Mucosa of rectum (tissue), 2 donors: ENCODE measurements around the gene FAM120A.

Experiments
- H3K27ac ChIP-seq, 2 donors: one replicate each; pipeline ENCODE4 v1.7.0; 2013; ENCODE audit warnings: inconsistent platforms in 2 of 2, low read depth in 2 of 2, low read length in 2 of 2
- H3K27me3 ChIP-seq, 2 donors: one replicate each; pipeline ENCODE4 v1.7.0; 2013; ENCODE audit warnings: low read length in 2 of 2; ENCODE audit not compliant: control insufficient read depth in 2 of 2, insufficient read depth in 2 of 2
- H3K36me3 ChIP-seq, 2 donors: one replicate each; pipeline ENCODE4 v1.7.0; 2013; ENCODE audit warnings: low read length in 2 of 2; ENCODE audit not compliant: control insufficient read depth in 2 of 2, insufficient read depth in 2 of 2
- H3K4me1 ChIP-seq, 2 donors: one replicate each; pipeline ENCODE4 v1.7.0; 2013; ENCODE audit warnings: low read length in 2 of 2, mild to moderate bottlenecking in 1 of 2; ENCODE audit not compliant: control insufficient read depth in 2 of 2, insufficient read depth in 2 of 2
- H3K4me3 ChIP-seq, 2 donors: one replicate each; pipeline ENCODE4 v1.7.0; 2013; ENCODE audit warnings: low read length in 2 of 2
- H3K9ac ChIP-seq, 2 donors: one replicate each; pipeline ENCODE4 v1.7.0; 2013; ENCODE audit warnings: low read length in 2 of 2, low read depth in 1 of 2, mild to moderate bottlenecking in 1 of 2
- H3K9me3 ChIP-seq, 2 donors: one replicate each; pipeline ENCODE4 v1.7.0; 2013; ENCODE audit warnings: low read length in 2 of 2; ENCODE audit not compliant: control insufficient read depth in 2 of 2
- donor health status: healthy.
- donor health status: Normal muscosa, but diverticular disease.

Gene FAM120A

DNA sequence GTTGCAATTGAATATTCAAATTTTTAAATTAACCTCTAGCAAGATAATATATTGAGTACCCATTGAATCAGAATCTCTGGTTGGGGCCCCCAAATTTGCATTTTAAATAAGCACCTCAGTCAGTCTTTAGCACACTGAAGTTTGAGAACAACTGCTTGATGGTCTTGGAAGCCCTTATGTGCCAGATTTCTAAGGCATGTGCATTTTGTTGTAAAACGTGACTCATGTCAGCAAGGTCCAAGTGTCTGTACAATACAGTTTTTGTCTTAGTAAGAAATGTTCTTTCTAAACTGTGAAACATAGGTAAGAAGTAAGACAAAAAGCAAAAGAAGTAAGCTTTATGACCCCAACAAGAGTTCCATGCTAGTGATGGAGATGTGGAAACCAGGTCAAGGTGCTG lies 65.8 kb downstream of the FAM120A start:
- Histone ChIP-seq H3K9ac (no peak overlapping the region), H3K4me3 (no peak overlapping the region), H3K27ac (no peak overlapping the region), H3K4me1 (no peaks in the 10 kb centered on the region), H3K36me3 (peaks cover 27 to 38% of the 10 kb centered on the region in 2 donors), H3K9me3 (no peaks in the 10 kb centered on the region), H3K27me3 (no peaks in the 10 kb centered on the region)

DNA sequence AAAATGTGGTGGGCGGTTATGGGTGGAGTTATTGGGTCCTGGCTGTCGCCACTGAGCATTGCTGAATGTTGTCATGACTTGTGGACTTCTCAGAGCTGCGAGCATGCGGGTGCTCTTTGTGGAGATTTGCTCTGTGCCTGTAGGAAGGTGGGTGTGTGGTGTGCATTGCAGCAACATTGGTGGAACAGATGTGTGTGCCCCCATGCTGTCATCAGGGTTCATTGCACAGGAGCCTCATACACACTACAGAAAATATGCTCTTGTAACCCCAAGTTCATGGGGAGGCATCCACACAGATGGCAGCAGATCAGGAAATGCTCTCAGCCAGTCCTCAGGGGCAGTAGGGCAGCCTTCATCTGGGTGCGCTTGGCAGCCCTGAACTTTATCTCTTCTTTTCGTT lies 69.0 kb downstream of the FAM120A start:
- Histone ChIP-seq H3K9me3 (no peaks in the 10 kb centered on the region), H3K27me3 (no peaks in the 10 kb centered on the region), H3K4me1 (no peaks in the 10 kb centered on the region), H3K36me3 (peaks cover 42 to 55% of the 10 kb centered on the region in 2 donors), H3K27ac (no peak overlapping the region), H3K9ac (no peak overlapping the region), H3K4me3 (no peak overlapping the region)

DNA sequence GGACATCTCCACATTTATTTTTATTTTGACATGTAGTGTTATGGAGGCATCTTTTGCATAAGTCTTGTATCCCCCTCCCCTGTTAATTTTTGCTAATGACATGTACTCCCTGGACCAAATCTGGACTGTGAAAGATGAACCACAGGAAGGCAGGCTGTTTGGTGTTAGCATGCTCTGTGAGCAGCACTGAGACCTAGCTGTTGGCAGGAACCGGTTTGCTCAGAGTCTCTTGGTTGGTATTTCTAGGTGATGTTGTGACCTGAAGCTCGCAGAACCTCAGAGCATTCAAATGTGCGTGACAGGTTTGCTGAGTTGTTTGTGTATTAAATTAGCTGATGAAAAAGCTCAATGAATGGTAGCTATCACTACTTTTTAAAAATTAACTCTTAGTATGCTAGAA lies 71.3 kb downstream of the FAM120A start:
- Histone ChIP-seq H3K27ac (no peak overlapping the region), H3K4me1 (no peaks in the 10 kb centered on the region), H3K27me3 (no peaks in the 10 kb centered on the region), H3K36me3 (peaks cover 51 to 66% of the 10 kb centered on the region in 2 donors), H3K9me3 (no peaks in the 10 kb centered on the region), H3K9ac (no peak overlapping the region), H3K4me3 (no peak overlapping the region)

DNA sequence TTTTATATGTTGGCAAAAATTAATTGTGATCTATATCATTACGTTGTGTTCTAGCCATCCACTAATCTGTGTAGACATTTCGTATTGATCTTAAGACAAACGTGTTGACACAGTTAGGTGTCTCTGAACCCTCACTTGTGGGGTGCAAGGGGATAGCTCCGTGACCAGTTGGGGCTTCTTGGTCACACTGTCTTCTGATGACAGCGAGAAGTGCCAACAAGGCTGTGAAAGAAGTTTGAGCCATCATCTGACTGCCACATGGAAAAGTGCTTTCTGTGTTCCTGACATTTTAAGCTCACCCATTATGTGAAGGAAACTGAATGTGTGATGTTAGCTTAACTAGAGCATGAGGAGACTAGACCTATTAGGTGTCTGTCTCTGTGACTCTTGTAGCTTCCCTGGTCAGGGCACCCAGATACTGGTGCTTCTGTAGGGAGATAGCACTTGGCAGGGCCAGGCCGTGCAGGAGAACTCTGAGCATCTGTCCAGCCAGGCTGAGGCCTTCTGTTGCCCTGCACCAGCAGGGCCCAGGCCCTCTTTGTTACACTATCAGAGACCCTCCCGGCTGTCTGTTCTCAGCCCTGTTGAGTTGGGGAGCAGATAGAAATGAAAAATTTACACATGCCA lies 72.1 kb downstream of the FAM120A start:
- Histone ChIP-seq H3K9ac (no peak overlapping the region), H3K27me3 (no peaks in the 10 kb centered on the region), H3K4me1 (no peaks in the 10 kb centered on the region), H3K4me3 (no peak overlapping the region), H3K27ac (no peak overlapping the region), H3K36me3 (peaks cover 53 to 65% of the 10 kb centered on the region in 2 donors), H3K9me3 (no peaks in the 10 kb centered on the region)

DNA sequence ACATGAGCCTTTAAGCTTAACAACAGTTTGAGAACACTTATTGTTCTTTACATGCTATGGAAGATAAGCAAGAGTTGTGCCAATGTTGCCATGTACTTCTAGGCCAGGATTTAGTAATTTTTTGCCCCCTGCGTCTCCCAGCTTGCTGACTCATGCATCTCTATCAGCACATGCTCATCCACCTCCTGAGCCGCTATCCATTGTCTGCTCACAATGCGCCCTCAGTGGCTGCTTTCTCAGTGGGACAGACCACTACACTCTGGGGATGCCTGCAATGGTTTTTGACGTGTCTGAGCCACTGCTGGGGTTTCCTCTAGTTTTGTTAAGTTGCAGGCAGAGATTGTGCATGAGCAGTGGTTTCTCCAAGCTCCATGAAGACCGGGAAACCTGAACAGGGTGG lies 74.0 kb downstream of the FAM120A start:
- no peak overlapping the region for H3K9ac ChIP-seq
- H3K27ac ChIP-seq: no peak overlapping the region
- no peaks in the 10 kb centered on the region for H3K9me3 ChIP-seq
- peaks cover 63% of the 10 kb centered on the region in 2 donors for H3K36me3 ChIP-seq
- no peaks in the 10 kb centered on the region for H3K4me1 ChIP-seq
- H3K27me3 ChIP-seq: no peaks in the 10 kb centered on the region
- no peak overlapping the region for H3K4me3 ChIP-seq

DNA sequence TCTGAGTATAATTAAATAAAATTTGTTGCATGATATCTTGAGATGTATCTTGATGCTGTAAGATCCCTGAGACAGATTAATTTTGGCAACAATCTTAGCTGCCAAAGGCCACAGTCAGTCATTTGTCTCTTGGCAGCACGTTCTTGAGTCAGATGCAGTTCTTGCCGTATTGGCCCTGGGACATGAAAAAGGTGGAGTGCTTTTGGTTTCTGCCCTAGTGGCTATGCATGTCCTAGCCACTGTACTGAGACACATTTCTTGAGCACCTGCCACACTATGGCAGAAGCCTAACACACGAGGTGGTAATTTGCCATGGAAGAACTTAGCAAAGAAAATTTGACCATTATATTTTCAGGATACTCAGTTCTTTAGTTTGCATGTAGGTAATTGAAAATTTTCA lies 79.9 kb downstream of the FAM120A start:
- H3K27me3 ChIP-seq: no peaks in the 10 kb centered on the region
- H3K9me3 ChIP-seq: no peaks in the 10 kb centered on the region
- H3K4me3 ChIP-seq: no peak overlapping the region
- H3K9ac ChIP-seq: no peak overlapping the region
- no peak overlapping the region for H3K27ac ChIP-seq
- H3K4me1 ChIP-seq: no peaks in the 10 kb centered on the region
- H3K36me3 ChIP-seq: peaks cover 63 to 75% of the 10 kb centered on the region in 2 donors

DNA sequence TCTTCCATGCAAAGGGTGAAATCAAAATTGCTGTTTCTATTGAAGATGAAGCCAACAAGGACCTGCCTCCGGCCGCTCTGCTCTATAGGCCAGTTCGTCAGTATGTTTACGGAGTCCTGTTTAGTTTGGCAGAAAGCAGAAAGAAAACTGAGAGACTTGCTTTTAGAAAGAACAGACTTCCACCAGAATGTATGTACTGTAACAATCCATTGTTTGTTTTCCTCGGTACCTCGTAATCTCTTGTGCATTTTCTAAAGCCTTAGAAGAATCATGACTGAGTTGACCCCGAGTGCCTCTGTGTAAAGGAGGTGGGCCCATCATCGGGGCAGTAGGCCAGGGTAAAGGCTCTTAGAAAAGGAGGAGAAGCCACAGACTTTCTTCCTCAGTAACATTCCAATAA lies 80.7 kb downstream of the FAM120A start:
- no peak overlapping the region for H3K27ac ChIP-seq

DNA sequence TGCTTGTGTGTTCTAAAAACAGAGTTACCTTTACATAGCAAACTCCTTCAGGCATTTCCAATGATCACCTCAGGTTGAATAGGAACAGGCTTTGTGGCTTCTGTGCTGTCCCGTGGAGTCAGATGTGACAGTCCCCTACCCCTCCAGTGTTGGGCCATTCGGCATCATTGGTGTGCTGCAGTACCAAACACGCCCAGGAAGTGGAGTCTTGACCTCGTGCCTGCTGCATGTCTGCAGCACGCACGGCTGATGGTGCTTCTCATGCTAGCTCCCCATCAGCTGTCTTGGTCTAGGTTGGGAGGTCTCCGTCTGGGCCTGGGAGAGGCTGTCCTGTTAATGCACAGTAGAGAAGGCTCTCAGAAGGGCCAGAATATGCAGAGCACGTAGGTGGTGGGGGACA lies 82.4 kb downstream of the FAM120A start:
- Histone ChIP-seq H3K36me3 (peaks cover 56 to 58% of the 10 kb centered on the region in 2 donors), H3K9me3 (no peaks in the 10 kb centered on the region), H3K4me3 (no peak overlapping the region), H3K4me1 (no peaks in the 10 kb centered on the region), H3K27me3 (no peaks in the 10 kb centered on the region), H3K9ac (no peak overlapping the region), H3K27ac (no peak overlapping the region)

More for the DNA sequence above, 80.7 kb downstream of the FAM120A start:
- no peak overlapping the region for H3K4me3 ChIP-seq
- peaks cover 62 to 72% of the 10 kb centered on the region in 2 donors for H3K36me3 ChIP-seq
- H3K9me3 ChIP-seq: no peaks in the 10 kb centered on the region
- no peaks in the 10 kb centered on the region for H3K27me3 ChIP-seq
- no peaks in the 10 kb centered on the region for H3K4me1 ChIP-seq
- no peak overlapping the region for H3K9ac ChIP-seq

DNA sequence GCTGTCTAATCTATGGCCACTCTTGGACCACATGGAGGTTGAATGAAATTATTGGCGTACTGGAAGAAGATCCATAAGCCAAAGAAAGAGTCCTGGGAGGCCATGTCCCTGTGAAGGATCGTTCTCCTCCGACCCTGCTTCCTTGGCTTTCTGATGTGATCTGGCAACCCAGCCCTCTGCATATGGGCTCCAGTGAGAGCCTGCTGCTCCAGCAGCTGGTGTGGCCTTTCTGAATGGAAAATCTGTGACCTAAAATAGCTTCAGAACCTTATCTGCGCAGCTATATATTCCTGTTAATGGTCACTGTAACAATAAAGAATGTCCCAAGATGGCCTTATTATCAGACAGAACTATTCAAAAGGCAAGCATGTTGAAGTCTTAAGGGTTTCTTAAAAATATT lies 84.7 kb downstream of the FAM120A start:
- H3K36me3 ChIP-seq: peaks cover 48 to 63% of the 10 kb centered on the region in 2 donors
- no peaks in the 10 kb centered on the region for H3K27me3 ChIP-seq
- H3K27ac ChIP-seq: no peak overlapping the region
- no peaks in the 10 kb centered on the region for H3K9me3 ChIP-seq
- H3K4me1 ChIP-seq: no peaks in the 10 kb centered on the region
- H3K4me3 ChIP-seq: no peak overlapping the region
- no peak overlapping the region for H3K9ac ChIP-seq

DNA sequence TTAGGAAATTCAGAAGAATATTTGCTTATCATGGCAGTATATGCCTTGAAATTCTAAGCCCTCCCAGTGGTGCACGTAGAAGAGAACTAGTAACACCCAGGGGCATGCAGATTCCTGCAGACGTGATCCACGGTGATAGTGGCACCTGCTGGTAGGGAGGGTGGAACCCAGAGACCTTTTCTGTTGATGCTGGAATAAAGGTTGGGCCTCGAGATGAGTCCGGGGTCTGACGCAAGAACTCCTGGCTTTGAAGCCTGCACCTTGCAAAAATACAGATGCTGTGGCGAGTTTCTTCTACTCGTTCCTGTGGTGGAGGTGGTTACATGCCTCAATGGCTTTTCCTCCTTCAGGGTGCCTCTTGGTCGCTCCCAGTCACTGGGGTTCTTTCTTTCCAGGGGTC lies 85.4 kb downstream of the FAM120A start:
- no peaks in the 10 kb centered on the region for H3K4me1 ChIP-seq
- no peaks in the 10 kb centered on the region for H3K27me3 ChIP-seq
- no peak overlapping the region for H3K9ac ChIP-seq
- H3K27ac ChIP-seq: no peak overlapping the region
- H3K9me3 ChIP-seq: no peaks in the 10 kb centered on the region
- H3K4me3 ChIP-seq: no peak overlapping the region
- peaks cover 44 to 62% of the 10 kb centered on the region in 2 donors for H3K36me3 ChIP-seq

DNA sequence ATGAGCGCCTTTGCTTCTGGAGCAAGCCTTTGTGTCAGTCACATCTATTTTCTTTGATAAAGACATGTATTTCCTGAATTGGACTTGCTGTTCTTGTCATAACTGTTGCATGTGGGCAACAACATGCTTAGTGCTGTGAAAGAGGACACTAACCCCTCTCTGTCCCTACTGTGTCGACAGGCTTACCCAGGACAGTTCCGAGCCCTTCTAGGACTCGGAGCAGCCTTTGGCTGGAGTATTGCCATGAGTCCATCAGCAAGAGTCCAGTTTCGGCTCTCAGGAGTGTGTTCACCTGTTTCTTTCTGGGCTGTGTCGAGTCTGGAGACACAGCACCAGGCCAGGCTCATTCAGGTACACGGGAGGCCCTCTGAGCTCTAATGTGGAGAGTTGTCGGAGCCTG lies 88.8 kb downstream of the FAM120A start:
- Histone ChIP-seq H3K4me3 (no peak overlapping the region), H3K9me3 (no peaks in the 10 kb centered on the region), H3K36me3 (peaks cover 45 to 61% of the 10 kb centered on the region in 2 donors), H3K27me3 (no peaks in the 10 kb centered on the region), H3K4me1 (no peaks in the 10 kb centered on the region), H3K27ac (no peak overlapping the region), H3K9ac (no peak overlapping the region)
